Measurements from ENCODE around the gene GPR162. TPM values are rescaled to one million over a fixed set of nuclear protein-coding genes. Genes with fewer than 3 reads are reported as not detected.

The GPR162 gene
- total RNA-seq, 1 donor = 1.4 TPM

- H3K27ac ChIP-seq (ENCODE audit: low read depth, low read length) = peak overlapping the region; percentile 90
- no peak overlapping the region for H2AFZ ChIP-seq (ENCODE audit: low read length)
- H3K27me3 ChIP-seq (ENCODE audit: insufficient read depth, low read length) = no peaks in the 10 kb centered on the region
- H3K36me3 ChIP-seq (ENCODE audit: insufficient read depth, low read length) = peaks cover 52% of the 10 kb centered on the region
- H3K79me2 ChIP-seq (ENCODE audit: insufficient read depth, low read length) = peaks cover 52% of the 10 kb centered on the region
- peak overlapping the region; percentile 99 for H3K4me2 ChIP-seq (ENCODE audit: insufficient read depth, low read length)
- H3K4me3 ChIP-seq (ENCODE audit: insufficient read depth, low read length) = peak overlapping the region; percentile 84
- TF ChIP-seq CTCF (IDR thresholded peaks at IDR 0.05; ENCODE audit: extremely low read depth, low read depth, low read length) = no peak
- H4K20me1 ChIP-seq (ENCODE audit: insufficient read depth, low read length) = peaks cover 3% of the 10 kb centered on the region
- peaks cover 26% of the 10 kb centered on the region for H3K4me1 ChIP-seq (ENCODE audit: insufficient read depth, low read length)
- no peaks in the 10 kb centered on the region for H3K9me3 ChIP-seq (ENCODE audit: low read depth, low read length)
- DNase-seq (ENCODE audit: insufficient read length, low spot score, missing footprints) = peak; percentile 50
These were observed 28.4 kb downstream of the GPR162 start for GRCh38 chr12:6849976-6850560.

DNA sequence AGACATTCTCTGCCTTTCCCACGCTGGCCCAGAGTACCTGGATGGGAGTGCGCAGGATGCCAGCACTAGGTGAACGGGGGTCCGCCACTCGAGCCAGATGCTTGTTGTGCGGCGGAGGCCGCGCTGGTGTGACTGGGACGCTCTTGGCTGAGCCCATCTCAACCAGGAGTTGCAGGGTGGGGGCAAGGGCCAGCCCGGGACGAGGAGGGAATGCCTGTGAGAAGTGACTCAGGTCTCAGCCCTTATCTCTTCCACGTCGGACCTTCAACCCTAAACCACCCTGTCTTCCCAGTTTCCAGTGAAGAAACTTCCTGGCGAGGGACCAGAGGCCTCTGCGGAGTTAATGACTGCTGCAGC lies 29.2 kb downstream of the GPR162 start:
- peaks cover 59% of the 10 kb centered on the region for H3K79me2 ChIP-seq (ENCODE audit: insufficient read depth, low read length)
- H3K4me3 ChIP-seq (ENCODE audit: insufficient read depth, low read length) = peak overlapping the region; percentile 84
- peaks cover 52% of the 10 kb centered on the region for H3K36me3 ChIP-seq (ENCODE audit: insufficient read depth, low read length)
- DNase-seq (ENCODE audit: insufficient read length, low spot score, missing footprints) = peak; percentile 66
- peaks cover 3% of the 10 kb centered on the region for H4K20me1 ChIP-seq (ENCODE audit: insufficient read depth, low read length)
- H3K4me1 ChIP-seq (ENCODE audit: insufficient read depth, low read length) = peaks cover 26% of the 10 kb centered on the region
- TF ChIP-seq CTCF (IDR thresholded peaks at IDR 0.05; ENCODE audit: extremely low read depth, low read depth, low read length) = no peak
- peak overlapping the region; percentile 99 for H3K4me2 ChIP-seq (ENCODE audit: insufficient read depth, low read length)
- H2AFZ ChIP-seq (ENCODE audit: low read length) = no peak overlapping the region
- H3K9me3 ChIP-seq (ENCODE audit: low read depth, low read length) = no peaks in the 10 kb centered on the region
- peak overlapping the region; percentile 90 for H3K27ac ChIP-seq (ENCODE audit: low read depth, low read length)
- H3K27me3 ChIP-seq (ENCODE audit: insufficient read depth, low read length) = no peaks in the 10 kb centered on the region

- peaks cover 26% of the 10 kb centered on the region for H3K4me1 ChIP-seq (ENCODE audit: insufficient read depth, low read length)
- H4K20me1 ChIP-seq (ENCODE audit: insufficient read depth, low read length) = peaks cover 3% of the 10 kb centered on the region
- H3K36me3 ChIP-seq (ENCODE audit: insufficient read depth, low read length) = peaks cover 50% of the 10 kb centered on the region
- peaks cover 64% of the 10 kb centered on the region for H3K79me2 ChIP-seq (ENCODE audit: insufficient read depth, low read length)
- peak within 1 kb of the TSS; percentile 99 for H3K4me2 ChIP-seq (ENCODE audit: insufficient read depth, low read length)
- H3K27me3 ChIP-seq (ENCODE audit: insufficient read depth, low read length) = no peaks in the 10 kb centered on the region
- peak within 1 kb of the TSS; percentile 84 for H3K4me3 ChIP-seq (ENCODE audit: insufficient read depth, low read length)
- H2AFZ ChIP-seq (ENCODE audit: low read length) = peak within 1 kb of the TSS; percentile 95
- no peaks in the 10 kb centered on the region for H3K9me3 ChIP-seq (ENCODE audit: low read depth, low read length)
- H3K27ac ChIP-seq (ENCODE audit: low read depth, low read length) = peak within 1 kb of the TSS; percentile 90
- TF ChIP-seq CTCF (IDR thresholded peaks at IDR 0.05; ENCODE audit: extremely low read depth, low read depth, low read length) = no peak
- DNase-seq (ENCODE audit: insufficient read length, low spot score, missing footprints) = peak; percentile 100
These were observed 29.7 kb downstream of the GPR162 start, which contains the start of gene CDCA3 for GRCh38 chr12:6851153-6851920. TSS of gene CDCA3 (minus strand) at chr12:6851286. CDS start at chr12:6850952, 334 bp downstream.
